CD4-positive, alpha-beta T cell (primary cell): ENCODE measurements around the gene AMMECR1L. TPM values are rescaled to one million over a fixed set of nuclear protein-coding genes. Genes with fewer than 3 reads are reported as not detected.
"Not testable (repeated sequence)": the region's sequence is repeated elsewhere in the genome, so short reads cannot be mapped to it uniquely, and the experiment has no call there.

Experiments used
- ATAC-seq: fragments of 200-7000 bp; cut with Tn5 transposase; one replicate; pipeline ENCODE4 v1.10.0; 2022; ENCODE audit warnings: mild to moderate bottlenecking; ENCODE audit not compliant: poor library complexity
- CTCF ChIA-PET: fragments of 350-600 bp; sonication (Branson Sonifier 250); formaldehyde crosslinking; loops from one replicate; lab custom pipeline; 2021; ENCODE audit warnings: antibody characterized with exemption, inconsistent platforms; lab: Charles Lee
- POLR2A ChIA-PET: fragments of 350-600 bp; sonication (Branson Sonifier 250); formaldehyde crosslinking; loops from one replicate; lab custom pipeline; 2021; ENCODE audit warnings: antibody characterized with exemption, inconsistent platforms; lab: Charles Lee
- DNase-seq, 14 experiments: peaks; one replicate each; pipeline ENCODE4 v3.0.0-alpha.2; 2013 to 2020; ENCODE audit warnings: mixed read lengths in 2 of 14
- H3K27ac ChIP-seq, 2 donors: one replicate each; pipeline versions ENCODE4 v1.5.1 to v1.7.0; 2013; ENCODE audit warnings: low read length in 2 of 2, low read depth in 1 of 2, mild to moderate bottlenecking in 1 of 2
- H3K27me3 ChIP-seq, 2 experiments: 1 replicate in 1 of 2; 2 replicates in 1 of 2; pipeline versions ENCODE4 v1.6.1 to v1.7.0; 2013; ENCODE audit warnings: low read length in 2 of 2, control low read depth in 1 of 2, mild to moderate bottlenecking in 1 of 2, moderate library complexity in 1 of 2; ENCODE audit not compliant: insufficient read depth in 2 of 2, control insufficient read depth in 1 of 2
- H3K36me3 ChIP-seq: one replicate; pipeline ENCODE4 v1.6.1; 2013; ENCODE audit warnings: low read length, control low read depth; ENCODE audit not compliant: insufficient read depth
- H3K4me1 ChIP-seq: one replicate; pipeline ENCODE4 v1.6.1; 2013; ENCODE audit warnings: low read length, control low read depth; ENCODE audit not compliant: insufficient read depth
- H3K4me3 ChIP-seq: one replicate; pipeline ENCODE4 v1.5.1; 2013; ENCODE audit warnings: mild to moderate bottlenecking, low read length, moderate library complexity
- H3K9me3 ChIP-seq, 2 experiments: 1 replicate in 1 of 2; 2 replicates in 1 of 2; pipeline versions ENCODE4 v1.6.1 to v1.7.0; 2013; ENCODE audit warnings: low read length in 2 of 2, mild to moderate bottlenecking in 2 of 2, control low read depth in 1 of 2, moderate library complexity in 1 of 2; ENCODE audit not compliant: control insufficient read depth in 1 of 2, insufficient read depth in 1 of 2
- H3K27ac Mint-ChIP-seq: one replicate; pipeline ENCODE4 v1.8.0; 2020; ENCODE audit warnings: mixed read lengths
- H3K27me3 Mint-ChIP-seq: one replicate; pipeline ENCODE4 v1.8.0; 2021; ENCODE audit warnings: mixed read lengths
- H3K36me3 Mint-ChIP-seq: one replicate; pipeline ENCODE4 v1.8.0; 2021; ENCODE audit warnings: low read depth, mixed read lengths
- H3K4me1 Mint-ChIP-seq: one replicate; pipeline ENCODE4 v1.8.0; 2021; ENCODE audit warnings: low read depth, mixed read lengths
- H3K4me3 Mint-ChIP-seq: one replicate; pipeline ENCODE4 v1.8.0; 2020; ENCODE audit warnings: mild to moderate bottlenecking, mixed read lengths
- H3K9me3 Mint-ChIP-seq: one replicate; pipeline ENCODE4 v1.8.0; 2020; ENCODE audit warnings: mixed read lengths
- intact Hi-C, 2 experiments: fragments of 100-400 bp; cut with DNase I in 1 of 2; cut with micrococcal nuclease in 1 of 2; formaldehyde crosslinking; loops; one replicate each; pipeline versions ENCODE4 v1.15.1 to v1.9.0; 2023 to 2025; cut with DNase I, micrococcal nuclease
- total RNA-seq, 174 experiments: library from RNA in 2 of 174; stranded (reverse) in 2 of 174; gene quantifications; one replicate each; pipeline ENCODE4 v1.2.3 and lab custom pipeline; 2021 to 2026
- TF ChIP-seq, protein P1 (sequence below): fragments of 200-600 bp; IDR thresholded peaks from one replicate; pipeline ENCODE4 v1.8.0; 2022; ENCODE audit warnings: antibody characterized with exemption, mild to moderate bottlenecking

Gene AMMECR1L
- total RNA-seq, 2 experiments from 2014 or later, result 9.6 to 10.1 TPM

DNA sequence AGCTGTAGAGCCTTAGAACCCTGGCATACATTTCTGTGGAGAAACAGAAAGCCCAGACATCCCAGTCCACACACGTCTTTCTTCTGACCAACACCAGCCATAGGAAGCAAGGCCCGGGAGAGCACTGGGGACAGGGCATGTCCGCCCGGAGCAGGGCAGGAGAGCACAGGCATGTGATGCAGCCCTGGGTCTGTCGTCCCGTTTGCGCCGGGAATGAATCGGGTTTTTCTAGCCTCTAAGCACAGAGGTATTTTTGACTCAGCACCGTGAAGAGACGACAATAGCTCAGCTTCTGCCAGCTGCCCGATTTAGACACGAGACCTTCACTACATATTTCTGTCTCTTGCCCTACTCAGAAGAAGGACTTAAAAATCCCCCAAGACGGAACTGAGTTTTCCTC, 7.3 kb upstream of the AMMECR1L start:
- Mint-ChIP-seq H3K9me3 (no peaks in the 10 kb centered on the region), H3K27ac (no peak overlapping the region), H3K27me3 (no peaks in the 10 kb centered on the region), H3K36me3 (no peaks in the 10 kb centered on the region), H3K4me1 (peaks cover 18% of the 10 kb centered on the region), H3K4me3 (no peak overlapping the region)
- ChIA-PET POLR2A (no interaction called here), CTCF (no interaction called here)
- H3K27me3 ChIP-seq, result no peaks in the 10 kb centered on the region
- no peak for DNase-seq
- intact Hi-C loops, result loop anchor here in 1 of 2 experiments (5.0 kb wide), 1 partner anchor 361 kb away; no protein-coding TSS in a partner anchor
- TF ChIP-seq, protein P1, sequence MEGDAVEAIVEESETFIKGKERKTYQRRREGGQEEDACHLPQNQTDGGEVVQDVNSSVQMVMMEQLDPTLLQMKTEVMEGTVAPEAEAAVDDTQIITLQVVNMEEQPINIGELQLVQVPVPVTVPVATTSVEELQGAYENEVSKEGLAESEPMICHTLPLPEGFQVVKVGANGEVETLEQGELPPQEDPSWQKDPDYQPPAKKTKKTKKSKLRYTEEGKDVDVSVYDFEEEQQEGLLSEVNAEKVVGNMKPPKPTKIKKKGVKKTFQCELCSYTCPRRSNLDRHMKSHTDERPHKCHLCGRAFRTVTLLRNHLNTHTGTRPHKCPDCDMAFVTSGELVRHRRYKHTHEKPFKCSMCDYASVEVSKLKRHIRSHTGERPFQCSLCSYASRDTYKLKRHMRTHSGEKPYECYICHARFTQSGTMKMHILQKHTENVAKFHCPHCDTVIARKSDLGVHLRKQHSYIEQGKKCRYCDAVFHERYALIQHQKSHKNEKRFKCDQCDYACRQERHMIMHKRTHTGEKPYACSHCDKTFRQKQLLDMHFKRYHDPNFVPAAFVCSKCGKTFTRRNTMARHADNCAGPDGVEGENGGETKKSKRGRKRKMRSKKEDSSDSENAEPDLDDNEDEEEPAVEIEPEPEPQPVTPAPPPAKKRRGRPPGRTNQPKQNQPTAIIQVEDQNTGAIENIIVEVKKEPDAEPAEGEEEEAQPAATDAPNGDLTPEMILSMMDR, result no peak
- H3K4me1 ChIP-seq, result no peaks in the 10 kb centered on the region
- no peak for ATAC-seq
- no peak overlapping the region for H3K27ac ChIP-seq
- H3K9me3 ChIP-seq, result no peaks in the 10 kb centered on the region
- no peak overlapping the region for H3K4me3 ChIP-seq
- H3K36me3 ChIP-seq, result no peaks in the 10 kb centered on the region

DNA sequence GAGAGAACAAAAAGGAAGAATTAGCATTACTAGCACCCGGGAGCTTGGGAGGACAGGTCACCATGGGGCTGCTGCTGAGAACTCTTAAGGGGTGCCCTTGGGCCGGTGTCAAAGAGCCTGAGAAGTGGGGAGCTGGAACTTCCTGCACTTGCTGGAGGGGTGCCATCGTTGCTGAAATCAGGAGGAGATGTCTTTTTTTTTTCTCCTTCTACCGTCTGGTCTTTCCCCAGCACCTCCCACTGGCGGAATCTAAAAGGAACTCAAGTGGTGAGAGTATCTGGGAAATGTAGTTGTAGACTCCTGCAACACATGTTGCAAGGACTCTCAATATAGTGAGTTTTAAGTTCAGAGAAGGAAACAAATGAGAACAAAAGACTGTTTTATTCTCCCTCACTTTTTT, 6.1 kb upstream of the AMMECR1L start:
- H3K4me1 Mint-ChIP-seq, result peaks cover 30% of the 10 kb centered on the region
- TF ChIP-seq, protein P1, result no peak
- H3K27me3 Mint-ChIP-seq, result no peaks in the 10 kb centered on the region
- H3K9me3 ChIP-seq, result no peaks in the 10 kb centered on the region
- H3K36me3 Mint-ChIP-seq, result no peaks in the 10 kb centered on the region
- intact Hi-C loops, result loop anchor here in 1 of 2 experiments (5.0 kb wide), 1 partner anchor 360 kb away; no protein-coding TSS in a partner anchor
- H3K27ac Mint-ChIP-seq, result no peak overlapping the region
- ChIA-PET POLR2A (interaction anchor here (0.7 kb wide), 1 partner anchor 892 kb away, joined by 3 read pairs; no protein-coding TSS in a partner anchor), CTCF (no interaction called here)
- ATAC-seq (no peak), DNase-seq (no peak)
- H3K4me3 Mint-ChIP-seq, result no peak overlapping the region
- H3K36me3 ChIP-seq, result no peaks in the 10 kb centered on the region
- H3K4me3 ChIP-seq, result no peak overlapping the region
- no peaks in the 10 kb centered on the region for H3K27me3 ChIP-seq
- no peak overlapping the region for H3K27ac ChIP-seq
- H3K4me1 ChIP-seq, result peaks cover 7% of the 10 kb centered on the region
- no peaks in the 10 kb centered on the region for H3K9me3 Mint-ChIP-seq

DNA sequence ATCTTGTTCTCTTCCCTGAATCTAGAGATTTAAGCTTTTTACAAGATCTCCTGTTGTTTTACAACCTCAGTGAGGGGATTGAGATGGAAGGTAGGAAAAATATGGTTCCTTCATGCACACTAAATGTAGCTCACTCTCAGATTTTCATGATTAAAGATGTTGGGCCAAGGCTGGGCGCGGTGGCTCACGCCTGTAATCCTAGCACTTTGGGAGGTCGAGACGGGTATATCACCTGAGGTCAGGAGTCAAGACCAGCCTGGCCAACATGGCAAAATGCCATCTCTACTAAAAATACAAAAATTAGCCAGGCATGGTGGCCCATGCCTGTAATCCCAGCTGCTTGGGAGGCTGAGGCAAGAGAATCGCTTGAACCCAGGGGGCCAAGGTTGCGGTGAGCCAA, 5.0 kb upstream of the AMMECR1L start:
- ATAC-seq, CTCF ChIA-PET: not testable (repeated sequence)

DNA sequence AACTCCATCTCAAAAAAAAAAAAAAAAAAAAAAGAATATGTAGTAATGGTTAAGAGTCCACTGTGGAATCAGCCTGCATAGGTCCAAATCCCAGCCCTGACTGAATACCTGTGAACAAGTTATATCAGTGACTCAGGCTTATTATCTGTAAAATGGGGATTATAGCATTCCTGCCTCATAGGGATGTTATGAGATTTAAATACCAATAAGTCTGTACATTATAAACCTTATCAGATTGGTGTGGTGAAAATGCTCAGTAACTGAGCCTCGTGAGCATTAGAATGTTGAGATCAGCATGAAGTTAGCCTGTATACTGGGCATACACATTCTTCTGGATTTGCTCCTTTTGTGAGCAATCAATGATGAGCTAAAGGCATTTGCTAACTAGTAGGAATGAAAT, 3.0 kb upstream of the AMMECR1L start:
- H3K9me3 Mint-ChIP-seq, result no peaks in the 10 kb centered on the region
- DNase-seq (no peak), ATAC-seq (no peak)
- peaks cover 44% of the 10 kb centered on the region for H3K4me1 Mint-ChIP-seq
- ChIA-PET POLR2A (no interaction called here), CTCF (no interaction called here)
- H3K27me3 ChIP-seq, result no peaks in the 10 kb centered on the region
- no peaks in the 10 kb centered on the region for H3K27me3 Mint-ChIP-seq
- H3K36me3 ChIP-seq, result no peaks in the 10 kb centered on the region
- H3K36me3 Mint-ChIP-seq, result peaks cover 14% of the 10 kb centered on the region
- TF ChIP-seq, protein P1, result no peak
- no peaks in the 10 kb centered on the region for H3K9me3 ChIP-seq
- peaks cover 18% of the 10 kb centered on the region for H3K4me1 ChIP-seq
- no peak overlapping the region for H3K4me3 ChIP-seq
- no peak overlapping the region for H3K27ac ChIP-seq
- peak overlapping the region; percentile 56 for H3K4me3 Mint-ChIP-seq
- intact Hi-C loops, result loop anchor here (2.0 to 10.0 kb wide), 5 partner anchors 136 to 504 kb away; partner anchors contain the start of genes MAP3K2 (in 1 of the 2) and SAP130 (in 1 of the 2)
- H3K27ac Mint-ChIP-seq, result peak overlapping the region; percentile 51

More for the DNA sequence above, 5.0 kb upstream of the AMMECR1L start:
- H3K9me3 Mint-ChIP-seq, H3K36me3 Mint-ChIP-seq, H3K4me1 ChIP-seq, H3K27me3 ChIP-seq, DNase-seq, H3K4me3 ChIP-seq, H3K36me3 ChIP-seq, H3K27ac ChIP-seq, H3K9me3 ChIP-seq, H3K27me3 Mint-ChIP-seq, H3K4me3 Mint-ChIP-seq: not testable (repeated sequence)
- Mint-ChIP-seq H3K4me1 (peaks cover 30% of the 10 kb centered on the region), H3K27ac (peak overlapping the region; percentile 55)
- intact Hi-C loops, result loop anchor here in 1 of 2 experiments (5.0 kb wide), 1 partner anchor 358 kb away; no protein-coding TSS in a partner anchor
- POLR2A ChIA-PET, result interaction anchor here (0.6 kb wide), 1 partner anchor 181 kb away, joined by 3 read pairs; no protein-coding TSS in a partner anchor
